ENCODE results near the gene ZNF556.

Gene ZNF556

DNA sequence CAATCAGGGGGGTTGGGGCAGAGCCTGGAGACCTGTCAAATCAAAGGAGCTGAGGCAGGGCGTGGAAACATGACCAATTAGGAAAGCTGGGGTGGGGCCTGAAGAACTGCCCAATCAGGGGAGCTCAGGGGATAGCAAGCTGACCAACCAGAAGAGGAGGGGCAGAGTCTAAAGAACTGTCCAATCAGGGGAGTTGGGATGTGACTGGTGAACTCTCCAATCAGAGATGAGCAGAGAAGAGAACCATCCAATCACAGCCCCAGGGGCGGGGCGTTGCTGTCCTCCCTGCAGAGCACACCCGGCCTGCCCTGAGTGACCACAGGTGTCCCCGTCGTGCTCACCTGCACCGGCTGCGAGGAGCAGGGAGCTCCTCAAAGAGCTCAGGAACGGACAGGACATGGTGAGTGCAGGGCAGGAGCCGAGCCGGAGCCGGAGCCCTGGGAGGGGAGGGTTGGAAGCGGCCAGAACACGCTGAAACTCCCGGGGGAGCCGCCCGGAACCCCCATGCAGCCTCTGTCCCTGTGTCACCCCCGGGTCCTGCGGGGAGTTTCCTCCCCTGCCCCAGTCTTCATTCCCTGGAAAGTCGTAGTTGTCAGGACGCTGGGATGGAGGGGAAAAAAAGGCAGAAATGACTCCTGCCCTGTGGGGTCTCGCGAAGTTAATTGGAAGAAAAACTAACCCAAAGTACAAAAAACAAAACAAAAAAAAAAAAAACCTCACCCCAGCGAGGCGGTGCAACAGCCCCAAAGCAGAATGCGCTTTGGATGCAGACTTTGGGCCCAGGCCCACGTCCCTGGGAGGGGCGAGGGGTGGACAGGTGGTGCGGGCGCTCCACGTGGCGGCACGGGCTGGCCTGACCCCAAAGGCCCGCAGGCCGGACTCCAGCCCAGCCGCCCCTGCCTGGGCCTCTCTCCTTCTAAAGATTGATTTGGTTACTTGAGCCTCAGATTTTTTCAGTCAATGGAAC lies at the start of gene ZNF556:
Gene ZNF556, plus strand, starts transcription at position 311 of the 967 bp plus-strand sequence. Its CDS starts 87 bp downstream, at position 398.
- no peak for DNase-seq (ENCODE audit: low read depth in 2 of 2)

DNA sequence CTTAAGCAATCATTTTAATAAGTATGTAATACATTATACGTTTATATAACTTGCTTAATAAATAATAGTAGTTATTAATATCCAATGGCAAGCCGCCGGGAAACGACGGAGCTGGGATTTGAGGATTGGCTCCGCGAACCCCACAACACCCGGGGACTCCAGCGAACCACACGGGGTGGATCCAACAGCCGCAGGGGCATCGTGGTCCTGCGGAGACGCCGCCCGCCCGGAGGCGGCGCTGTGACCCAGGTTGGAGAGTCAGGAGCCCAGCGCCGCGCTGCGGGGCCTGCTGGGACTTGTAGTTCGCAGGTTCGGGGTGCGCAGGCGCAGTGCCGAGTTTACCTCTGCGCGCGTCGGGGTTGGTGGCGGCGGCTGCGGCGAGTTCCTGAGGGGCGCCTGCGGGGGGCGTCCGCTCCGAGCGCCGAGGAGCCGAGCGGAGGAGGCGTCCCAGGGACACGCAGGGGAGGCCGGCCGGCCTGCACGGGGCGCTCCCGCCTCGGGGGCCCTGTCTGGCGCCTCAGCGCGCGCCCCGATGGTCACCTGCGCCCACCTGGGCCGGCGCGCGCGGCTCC lies 47.5 kb upstream of the ZNF556 start, which contains the start of gene ZNF554:
Gene ZNF554, plus strand, starts transcription at position 329 of the 572 bp plus-strand sequence. Its CDS starts 204 bp downstream, at position 533.
- DNase-seq (ENCODE audit: low read depth in 2 of 2) = peak; percentile 99

DNA sequence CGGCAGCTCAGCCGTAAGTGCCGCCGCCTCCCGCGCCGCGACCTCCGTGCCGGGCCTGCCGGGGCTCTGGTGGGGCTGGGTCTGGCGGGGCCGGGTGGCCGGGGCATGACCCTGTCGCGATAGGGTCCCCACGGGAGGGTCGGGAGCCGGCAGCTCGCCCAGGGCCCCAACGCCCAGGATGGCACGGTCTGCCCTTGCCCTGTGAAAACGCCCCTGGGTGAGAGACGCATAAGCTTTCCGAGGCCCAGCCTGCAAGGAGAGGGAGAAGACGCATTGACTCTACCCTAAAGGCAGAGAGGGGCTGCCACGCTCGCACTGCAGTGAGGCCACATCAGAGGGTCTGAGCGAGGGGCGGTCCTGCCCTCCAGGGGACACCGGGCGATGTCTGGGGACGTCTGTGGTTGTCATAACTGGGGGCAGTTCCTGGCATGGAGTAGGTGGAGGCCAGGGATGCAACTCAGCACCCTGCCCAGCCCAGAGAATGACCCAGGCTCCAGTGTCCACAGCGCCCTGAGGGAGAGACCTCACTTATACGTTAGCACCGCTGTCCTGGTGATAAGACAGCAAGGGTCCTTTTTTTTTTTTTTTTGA lies 46.9 kb upstream of the ZNF556 start:
- DNase-seq (ENCODE audit: low read depth in 2 of 2) = no peak

DNA sequence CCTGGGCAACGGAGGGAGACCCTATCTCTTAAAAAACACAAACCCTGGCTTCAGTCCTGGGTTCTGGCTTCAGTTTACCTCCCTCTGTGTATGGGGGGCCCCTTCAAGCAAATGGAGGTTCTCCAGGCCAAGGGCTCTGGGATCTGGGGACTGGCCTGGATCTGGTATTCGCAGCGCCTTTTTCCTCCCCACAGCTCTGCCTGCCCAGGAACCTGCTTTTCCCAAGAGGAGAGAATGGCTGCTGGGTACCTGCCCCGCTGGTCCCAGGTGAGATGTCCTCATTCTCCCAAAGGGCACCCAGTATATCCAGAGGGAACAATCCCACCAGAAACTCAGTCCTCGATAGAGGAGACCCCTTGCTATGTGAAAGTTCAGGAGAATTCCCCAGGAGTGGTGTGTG lies 44.3 kb upstream of the ZNF556 start:
- DNase-seq (ENCODE audit: low read depth in 2 of 2) = no peak

DNA sequence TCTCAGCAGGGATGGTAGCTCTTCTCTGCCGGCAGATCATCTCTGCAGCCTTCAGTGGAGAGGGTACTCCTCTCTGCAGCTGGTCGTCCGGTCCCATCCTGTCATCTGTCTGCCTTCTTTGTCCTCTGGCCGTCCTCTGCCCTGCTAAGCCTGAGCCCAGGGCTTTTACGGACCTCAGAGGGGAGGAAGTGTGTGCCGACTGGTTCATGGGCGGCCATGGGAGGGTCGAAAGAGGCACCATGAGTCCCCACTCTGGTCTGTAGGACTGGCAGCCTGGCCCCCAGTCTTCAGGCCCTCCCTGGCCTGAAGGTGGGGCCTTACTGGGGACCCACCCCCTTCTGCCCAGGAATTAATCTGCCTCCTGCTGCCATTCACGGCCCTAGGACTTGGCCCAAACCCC lies 43.5 kb upstream of the ZNF556 start:
- no peak for DNase-seq (ENCODE audit: low read depth in 2 of 2)

DNA sequence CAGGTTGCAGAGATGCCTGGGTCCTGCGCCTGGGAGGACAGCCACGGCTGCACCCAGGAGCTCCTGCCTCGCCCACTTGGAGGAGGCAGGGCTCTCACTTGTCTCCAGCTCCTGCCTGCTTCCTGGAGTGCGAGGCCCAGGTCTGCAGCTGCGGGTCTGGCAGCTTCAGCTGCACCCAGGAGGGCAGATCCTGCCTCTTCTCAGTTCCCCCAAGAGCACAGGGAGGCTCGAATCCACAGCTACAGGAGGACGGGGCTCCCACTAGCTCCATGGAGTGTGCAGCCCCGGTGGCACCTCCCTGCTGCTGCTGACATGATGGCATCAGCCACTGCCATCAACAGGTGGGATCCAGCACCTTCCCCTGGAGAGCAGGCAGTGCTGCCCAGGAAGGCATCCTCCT lies 43.0 kb upstream of the ZNF556 start:
- DNase-seq (ENCODE audit: low read depth in 2 of 2) = no peak

DNA sequence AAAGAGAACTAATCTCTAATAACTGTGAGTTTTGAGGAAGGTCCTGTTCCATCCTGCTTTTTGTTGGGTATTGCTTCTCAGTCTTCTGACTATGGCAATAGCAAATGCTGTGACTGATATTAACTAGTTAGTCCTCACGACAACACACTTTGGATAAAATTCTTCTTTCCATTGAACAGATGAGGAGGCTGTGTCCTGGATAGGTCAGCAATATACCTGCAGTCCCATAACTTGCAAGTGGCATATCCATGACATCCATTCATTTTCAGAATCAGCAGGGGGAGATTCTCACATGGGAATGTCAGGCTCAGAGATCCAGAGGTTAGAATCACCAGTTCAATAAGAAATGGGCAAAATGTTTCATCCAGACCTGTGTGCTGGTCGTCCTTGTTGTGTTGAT lies 40.1 kb upstream of the ZNF556 start:
- no peak for DNase-seq (ENCODE audit: low read depth in 2 of 2)

DNA sequence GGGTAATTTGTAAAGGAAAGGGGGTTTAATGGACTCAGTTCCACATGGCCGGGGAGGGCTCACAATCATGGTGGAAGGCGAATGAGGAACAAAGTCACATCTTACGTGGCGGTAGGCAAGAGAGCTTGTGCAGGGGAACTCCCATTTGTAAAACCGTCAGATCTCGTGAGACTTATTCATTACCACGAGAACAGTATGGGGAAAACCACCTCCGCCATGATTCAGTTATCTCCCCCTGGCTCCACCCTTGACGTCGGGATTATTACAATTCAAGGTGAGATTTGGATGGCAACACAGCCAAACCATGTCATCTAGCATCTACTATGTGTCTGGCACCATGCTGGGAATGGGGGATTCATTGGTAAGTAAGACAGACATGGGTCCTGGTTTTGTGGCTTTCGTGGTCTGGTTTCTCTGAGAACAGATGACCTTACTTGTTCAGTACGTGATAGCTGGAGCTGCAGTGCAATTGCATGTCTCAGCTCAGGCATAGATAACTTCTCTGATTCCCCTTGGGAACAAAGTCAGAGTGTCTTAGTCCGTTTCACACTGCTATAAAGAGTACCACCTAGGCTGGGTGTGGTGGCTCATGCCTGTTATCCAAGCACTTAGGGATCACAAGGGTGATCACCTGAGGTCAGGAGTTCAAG lies 39.2 kb upstream of the ZNF556 start:
- no peak for DNase-seq (ENCODE audit: low read depth in 2 of 2)

DNA sequence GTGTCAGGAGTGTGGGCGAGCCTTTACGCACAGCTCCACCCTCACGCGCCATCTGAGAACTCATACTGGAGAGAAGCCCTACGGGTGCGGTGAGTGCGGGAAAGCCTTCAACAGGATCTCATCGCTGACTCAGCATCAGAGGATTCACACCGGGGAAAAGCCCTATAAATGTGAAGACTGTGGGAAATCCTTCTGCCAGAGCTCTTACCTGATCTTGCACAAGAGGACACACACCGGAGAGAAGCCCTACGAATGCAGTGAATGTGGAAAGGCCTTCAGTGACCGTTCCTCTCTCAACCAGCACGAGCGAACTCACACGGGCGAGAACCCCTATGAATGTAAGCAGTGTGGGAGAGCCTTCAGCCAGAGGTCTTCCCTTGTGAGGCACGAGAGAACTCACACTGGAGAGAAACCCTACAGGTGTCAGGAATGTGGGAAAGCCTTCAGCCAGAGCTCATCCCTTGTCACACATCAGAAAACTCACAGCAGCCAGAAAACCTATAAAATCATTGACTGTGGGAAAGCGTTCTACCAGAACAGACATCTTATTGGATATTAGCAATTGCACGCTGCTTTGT lies 32.8 kb upstream of the ZNF556 start:
- DNase-seq (ENCODE audit: low read depth in 2 of 2) = no peak

DNA sequence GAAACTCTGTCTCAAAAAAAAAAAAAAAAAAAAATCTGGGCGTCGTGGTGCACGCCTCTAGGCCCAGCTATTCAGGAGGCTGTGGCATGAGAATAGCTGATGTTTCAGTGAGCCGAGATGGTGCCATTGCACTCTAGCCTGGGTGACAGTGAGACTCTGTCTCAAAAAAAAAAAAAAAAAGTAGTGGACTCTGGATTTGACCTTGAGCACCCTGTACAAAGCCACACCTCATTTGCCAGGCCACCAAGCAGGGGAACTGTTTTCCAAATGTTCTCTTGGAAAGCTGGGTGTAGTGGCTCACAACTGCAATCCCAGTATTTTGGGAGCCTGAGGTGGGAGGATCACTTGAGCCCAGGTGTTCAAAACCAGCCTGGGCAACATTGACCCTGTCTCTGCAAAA lies 29.7 kb upstream of the ZNF556 start:
- no peak for DNase-seq (ENCODE audit: low read depth in 2 of 2)

DNA sequence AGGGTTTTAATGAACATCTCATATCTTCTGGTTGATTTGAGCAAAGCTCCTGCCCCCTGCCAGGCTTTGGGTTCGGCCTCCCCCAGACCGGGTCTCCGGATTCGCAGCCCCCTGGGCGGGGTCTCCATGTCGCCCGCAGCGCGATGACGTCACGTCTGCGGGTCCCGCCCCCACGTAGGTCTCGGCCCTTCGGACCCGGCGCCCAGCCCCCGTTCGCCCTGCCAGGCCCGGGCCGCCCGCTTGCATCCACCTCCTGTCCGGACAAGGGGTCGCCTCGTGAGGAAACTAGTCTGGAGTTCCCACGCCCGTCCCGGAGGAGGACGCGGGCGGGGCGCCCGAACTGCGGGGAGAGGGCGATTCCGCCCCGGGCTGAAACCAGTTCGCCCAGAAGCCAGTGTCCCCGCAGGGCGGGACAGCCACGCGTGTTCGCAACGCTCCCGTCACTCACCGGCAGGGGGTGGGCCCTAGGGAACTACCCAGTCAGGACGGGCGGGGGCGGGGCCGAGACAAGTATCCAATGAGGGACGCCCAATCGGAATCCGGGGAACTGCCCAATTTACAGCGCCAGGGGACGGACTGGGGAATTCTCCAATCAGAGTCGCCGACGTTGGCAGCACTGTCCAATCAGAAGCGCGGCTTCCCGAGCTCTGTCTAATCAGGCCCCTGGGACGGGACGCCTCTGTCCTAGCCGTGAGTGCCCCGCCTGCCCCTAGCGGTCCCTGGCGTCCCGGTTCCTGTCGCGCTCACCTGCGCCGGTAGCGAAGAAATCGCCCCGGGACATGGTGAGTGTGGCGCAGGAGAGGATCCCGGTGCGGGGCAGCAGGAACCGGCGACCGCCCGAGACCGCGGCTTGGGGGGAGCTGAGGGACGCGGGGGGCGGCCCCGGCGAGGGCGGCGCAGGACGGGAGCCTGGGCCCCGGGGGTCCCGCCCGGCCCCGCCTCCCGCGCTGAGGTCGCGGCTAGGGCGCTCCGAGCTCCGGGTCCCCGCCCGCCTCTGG lies 26.0 kb upstream of the ZNF556 start, which contains the start of gene ZNF555:
Gene ZNF555, plus strand, starts transcription at position 682 of the 998 bp plus-strand sequence. Its CDS starts 98 bp downstream, at position 780.
- DNase-seq (ENCODE audit: low read depth in 2 of 2) = peak; percentile 96 to 98

DNA sequence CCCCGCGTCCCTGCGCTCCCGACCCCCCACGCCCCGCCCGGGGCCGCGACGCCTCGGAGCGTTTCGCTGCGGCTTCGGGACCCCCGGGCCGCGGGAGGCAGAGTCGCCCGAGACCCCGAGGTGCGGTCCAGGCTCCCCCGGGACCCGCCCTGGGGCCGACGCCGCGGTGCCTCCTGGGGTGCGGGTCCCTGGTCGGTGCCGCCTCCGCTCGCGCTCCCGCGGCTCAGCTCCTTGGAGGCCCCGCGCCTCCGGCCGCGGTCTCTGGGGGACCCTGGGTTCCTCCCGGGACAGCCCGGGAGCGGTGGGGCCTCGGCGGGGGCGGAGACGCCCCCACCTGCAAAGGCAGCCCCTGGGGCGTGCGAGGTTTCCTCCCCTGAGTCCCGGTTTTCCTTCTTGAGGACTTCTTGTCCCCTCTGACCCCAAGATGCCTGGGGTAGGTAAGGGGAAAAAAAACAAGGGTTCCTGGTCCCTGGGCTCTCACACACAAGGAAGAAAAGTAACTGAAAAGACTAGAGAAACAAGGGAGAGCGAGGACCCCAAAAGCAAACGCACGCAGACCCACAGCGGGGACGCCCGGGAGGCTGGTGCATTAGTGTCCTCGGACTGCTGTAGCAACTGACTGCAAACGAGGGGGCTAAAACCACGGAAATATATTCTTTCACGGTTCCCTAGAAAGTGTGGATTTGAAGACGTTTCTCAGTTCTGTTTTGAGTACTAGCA lies 25.1 kb upstream of the ZNF556 start:
- DNase-seq (ENCODE audit: low read depth in 2 of 2) = no peak

DNA sequence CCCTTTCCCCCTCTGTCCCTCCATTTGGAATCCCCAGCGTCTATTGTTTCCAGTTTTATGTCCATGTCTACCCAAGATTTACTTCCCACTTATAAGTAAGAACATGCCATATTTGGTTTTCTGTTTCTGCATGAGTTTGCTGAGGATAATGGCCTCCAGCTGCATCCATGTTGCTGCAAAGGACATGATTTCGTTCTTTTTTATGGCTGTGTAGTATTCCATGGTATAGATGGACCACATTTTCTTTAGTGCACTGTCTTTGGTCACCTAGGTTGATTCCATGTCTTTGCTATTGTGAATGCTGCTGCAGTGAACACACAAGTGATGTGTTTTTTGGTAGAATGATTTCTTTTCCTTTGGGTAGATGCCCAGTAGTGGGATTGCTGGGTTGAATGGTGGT lies 22.0 kb upstream of the ZNF556 start:
- no peak for DNase-seq (ENCODE audit: low read depth in 2 of 2)

DNA sequence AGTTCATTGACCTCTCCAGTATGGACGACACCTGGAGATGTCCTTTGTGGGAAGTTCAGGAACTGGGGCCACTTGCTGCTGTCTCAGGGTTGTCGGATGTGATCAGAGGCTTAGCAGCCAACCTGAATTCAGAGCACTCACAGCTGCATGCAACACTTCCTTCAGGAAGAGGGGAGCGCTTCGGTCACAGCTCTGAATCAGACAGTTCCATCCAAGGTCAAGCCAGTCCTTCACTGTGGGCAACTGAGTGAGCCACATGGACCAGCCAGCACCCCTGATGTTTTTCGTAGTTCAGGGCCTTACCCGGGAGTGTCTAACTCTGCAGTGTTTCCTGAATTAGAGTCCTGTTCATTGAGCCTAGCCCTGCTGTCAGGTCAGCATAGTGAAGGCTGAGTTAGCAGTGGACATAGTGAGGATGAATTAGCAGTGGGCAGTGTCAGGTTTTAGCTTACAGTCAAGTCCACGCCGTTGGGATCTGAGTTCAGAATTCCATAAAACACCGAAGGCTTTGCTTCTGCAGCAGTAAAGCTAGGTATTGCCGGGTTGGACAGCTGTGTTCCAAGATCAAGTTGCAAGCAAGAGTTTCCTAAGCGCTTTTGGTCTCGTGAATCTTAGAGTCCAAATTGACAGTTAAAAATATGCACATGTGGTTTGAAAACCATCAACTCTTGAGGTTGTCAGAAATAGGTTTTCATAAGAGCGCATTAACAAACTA lies 20.8 kb upstream of the ZNF556 start:
- DNase-seq (ENCODE audit: low read depth in 2 of 2) = no peak

DNA sequence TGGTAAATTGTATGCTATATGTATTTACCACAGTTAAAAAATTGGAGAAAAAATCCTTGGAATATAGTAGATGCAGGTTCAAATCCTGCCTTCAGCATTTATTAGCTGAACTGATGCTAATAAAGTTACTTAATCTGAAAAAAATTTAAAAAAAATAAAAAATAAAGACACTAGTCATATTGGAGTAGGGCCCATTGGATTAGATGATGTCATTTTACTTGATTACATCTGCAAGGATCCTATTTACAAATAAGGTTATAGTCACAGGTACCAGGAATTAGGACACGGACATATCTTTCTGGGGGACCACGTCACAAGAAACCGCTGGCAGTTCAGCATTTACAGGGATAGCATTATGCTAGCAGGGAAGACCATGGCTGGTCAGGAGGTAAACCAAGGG lies 19.6 kb upstream of the ZNF556 start:
- no peak for DNase-seq (ENCODE audit: low read depth in 2 of 2)

DNA sequence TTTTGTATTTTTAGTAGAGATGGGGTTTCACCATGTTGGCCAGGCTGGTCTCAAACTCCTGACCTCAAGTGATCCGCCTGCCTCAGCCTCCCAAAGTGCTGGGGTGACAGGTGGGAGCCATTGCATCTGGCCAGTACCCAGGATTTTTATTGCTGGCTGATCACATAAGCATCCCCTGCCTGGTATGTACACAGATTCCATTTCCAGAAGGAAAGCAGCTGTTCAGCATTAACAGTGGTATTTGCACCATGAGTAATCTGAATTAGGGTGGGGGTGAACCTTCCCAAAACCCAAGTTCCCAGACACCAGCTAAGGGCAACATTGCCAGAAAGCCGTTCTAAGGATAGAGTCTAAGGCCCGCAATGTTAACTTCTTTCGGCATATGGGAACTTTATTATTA lies 18.5 kb upstream of the ZNF556 start:
- no peak for DNase-seq (ENCODE audit: low read depth in 2 of 2)

DNA sequence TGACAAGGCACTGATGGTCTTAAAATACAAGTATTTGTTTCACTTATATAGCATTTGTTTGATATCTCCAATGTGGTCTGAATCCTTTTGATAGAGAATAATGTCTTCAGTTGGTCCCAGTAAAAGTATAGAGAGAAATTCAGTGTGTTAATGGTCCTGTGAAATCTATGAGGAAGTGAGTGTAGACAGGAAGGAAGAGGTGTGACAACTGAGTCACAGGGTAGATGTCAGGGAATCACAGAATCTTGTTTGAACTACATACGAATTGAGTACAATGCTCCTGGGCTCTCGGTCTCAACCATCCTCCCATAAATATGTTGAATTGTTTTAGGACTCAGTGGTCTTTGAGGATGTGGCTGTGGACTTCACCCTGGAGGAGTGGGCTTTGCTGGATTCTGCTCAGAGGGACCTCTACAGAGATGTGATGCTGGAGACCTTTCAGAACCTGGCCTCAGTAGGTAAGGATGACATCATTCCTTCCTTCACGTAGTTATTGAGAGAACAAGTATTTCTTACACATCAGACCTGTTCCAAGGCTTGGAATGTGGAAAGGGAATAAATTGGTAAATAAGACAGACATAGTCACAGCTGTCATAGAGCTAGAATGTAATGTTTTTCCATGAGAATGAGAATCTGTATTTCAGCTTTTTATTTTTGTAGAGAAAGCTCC lies 16.7 kb upstream of the ZNF556 start:
- no peak for DNase-seq (ENCODE audit: low read depth in 2 of 2)

DNA sequence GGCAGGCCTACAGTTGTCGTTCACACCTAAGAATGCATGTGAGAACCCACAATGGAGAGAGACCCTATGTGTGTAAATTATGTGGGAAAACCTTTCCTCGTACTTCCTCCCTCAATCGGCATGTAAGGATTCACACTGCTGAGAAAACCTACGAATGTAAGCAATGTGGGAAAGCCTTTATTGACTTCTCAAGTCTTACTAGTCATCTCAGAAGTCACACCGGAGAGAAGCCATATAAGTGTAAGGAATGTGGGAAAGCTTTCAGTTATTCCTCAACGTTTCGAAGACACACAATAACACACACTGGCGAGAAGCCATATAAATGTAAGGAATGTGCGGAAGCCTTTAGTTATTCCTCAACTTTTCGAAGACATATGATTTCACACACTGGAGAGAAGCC lies 14.5 kb upstream of the ZNF556 start:
- no peak for DNase-seq (ENCODE audit: low read depth in 2 of 2)

All from activated CD4-positive, alpha-beta T cell treated with anti-CD3 and anti-CD28 coated beads for 24 hours (primary cell).